ENCODE measurements around the gene C2orf15.
"Not testable (repeated sequence)": the region's sequence is repeated elsewhere in the genome, so short reads cannot be mapped to it uniquely, and the experiment has no call there.

The C2orf15 gene

GRCh38 chr2:99169534-99169933, 28.0 kb downstream of the C2orf15 start:
- no peak overlapping the region for H3K27ac ChIP-seq (ENCODE audit: low read length)

GRCh38 chr2:99171377-99172140, 30.1 kb downstream of the C2orf15 start:
- no peaks in the 10 kb centered on the region for H3K27me3 ChIP-seq (ENCODE audit: control insufficient read depth in 1 of 2, insufficient read depth in 2 of 2, low read length in 2 of 2)
- no peak overlapping the region for H3K27ac ChIP-seq (ENCODE audit: low read length)
- no peak overlapping the region for H3K4me3 ChIP-seq (ENCODE audit: low read length in 2 of 2)
- no peak overlapping the region for H3K9ac ChIP-seq (ENCODE audit: low read length in 2 of 2)
- H3K9me3 ChIP-seq (ENCODE audit: control insufficient read depth in 2 of 2, low read length in 2 of 2) = no peaks in the 10 kb centered on the region
- H3K36me3 ChIP-seq (ENCODE audit: control insufficient read depth in 2 of 2, insufficient read depth in 2 of 2, low read length in 2 of 2) = peaks cover 7 to 22% of the 10 kb centered on the region in 2 donors
- no peaks in the 10 kb centered on the region for H3K4me1 ChIP-seq (ENCODE audit: control insufficient read depth, insufficient read depth, low read length)

More at GRCh38 chr2:99169534-99169933, 28.0 kb downstream of the C2orf15 start:
- no peak overlapping the region for H3K4me3 ChIP-seq (ENCODE audit: low read length in 2 of 2)
- no peaks in the 10 kb centered on the region for H3K4me1 ChIP-seq (ENCODE audit: control insufficient read depth, insufficient read depth, low read length)
- H3K27me3 ChIP-seq (ENCODE audit: control insufficient read depth in 1 of 2, insufficient read depth in 2 of 2, low read length in 2 of 2) = no peaks in the 10 kb centered on the region
- no peak overlapping the region for H3K9ac ChIP-seq (ENCODE audit: low read length in 2 of 2)
- peaks cover 7 to 22% of the 10 kb centered on the region in 2 donors for H3K36me3 ChIP-seq (ENCODE audit: control insufficient read depth in 2 of 2, insufficient read depth in 2 of 2, low read length in 2 of 2)
- H3K9me3 ChIP-seq (ENCODE audit: control insufficient read depth in 2 of 2, low read length in 2 of 2) = no peaks in the 10 kb centered on the region

GRCh38 chr2:99180755-99181623, 39.5 kb downstream of the C2orf15 start, which contains the start of the genes MITD1 and MRPL30:
Gene MITD1, minus strand, starts transcription at chr2:99181058. Its CDS starts 77 bp downstream, at chr2:99180981.
Gene MRPL30, plus strand, starts transcription at chr2:99181184. Its CDS starts 5,020 bp downstream, at chr2:99186204.
- peaks cover 22% of the 10 kb centered on the region for H3K4me1 ChIP-seq (ENCODE audit: control insufficient read depth, insufficient read depth, low read length)
- peak within 1 kb of the TSS; percentile 71 for H3K27ac ChIP-seq (ENCODE audit: low read length)

GRCh38 chr2:99181624-99182000, 40.1 kb downstream of the C2orf15 start:
- Histone ChIP-seq H3K4me1 (ENCODE audit: control insufficient read depth, insufficient read depth, low read length) (peaks cover 22% of the 10 kb centered on the region), H3K27ac (ENCODE audit: low read length) (peak overlapping the region; percentile 71), H3K36me3 (ENCODE audit: control insufficient read depth in 2 of 2, insufficient read depth in 2 of 2, low read length in 2 of 2) (no peaks in the 10 kb centered on the region), H3K9me3 (ENCODE audit: control insufficient read depth in 2 of 2, low read length in 2 of 2) (no peaks in the 10 kb centered on the region), H3K9ac (ENCODE audit: low read length in 2 of 2) (peak overlapping the region; percentile 85 to 94), H3K27me3 (ENCODE audit: control insufficient read depth in 1 of 2, insufficient read depth in 2 of 2, low read length in 2 of 2) (no peaks in the 10 kb centered on the region), H3K4me3 (ENCODE audit: low read length in 2 of 2) (peak overlapping the region; percentile 99 to 100)

More at GRCh38 chr2:99180755-99181623, 39.5 kb downstream of the C2orf15 start, which contains the start of the genes MITD1 and MRPL30:
- no peaks in the 10 kb centered on the region for H3K9me3 ChIP-seq (ENCODE audit: control insufficient read depth in 2 of 2, low read length in 2 of 2)
- no peaks in the 10 kb centered on the region for H3K27me3 ChIP-seq (ENCODE audit: control insufficient read depth in 1 of 2, insufficient read depth in 2 of 2, low read length in 2 of 2)
- H3K4me3 ChIP-seq (ENCODE audit: low read length in 2 of 2) = peak within 1 kb of the TSS; percentile 99 to 100
- H3K9ac ChIP-seq (ENCODE audit: low read length in 2 of 2) = peak within 1 kb of the TSS; percentile 85 to 94
- no peaks in the 10 kb centered on the region for H3K36me3 ChIP-seq (ENCODE audit: control insufficient read depth in 2 of 2, insufficient read depth in 2 of 2, low read length in 2 of 2)

- Histone ChIP-seq H3K9me3 (ENCODE audit: control insufficient read depth in 2 of 2, low read length in 2 of 2) (no peaks in the 10 kb centered on the region), H3K27me3 (ENCODE audit: control insufficient read depth in 1 of 2, insufficient read depth in 2 of 2, low read length in 2 of 2) (no peaks in the 10 kb centered on the region), H3K9ac (ENCODE audit: low read length in 2 of 2) (no peak overlapping the region), H3K4me3 (ENCODE audit: low read length in 2 of 2) (no peak overlapping the region), H3K4me1 (ENCODE audit: control insufficient read depth, insufficient read depth, low read length) (peaks cover 22% of the 10 kb centered on the region), H3K36me3 (ENCODE audit: control insufficient read depth in 2 of 2, insufficient read depth in 2 of 2, low read length in 2 of 2) (peaks cover 0 to 5% of the 10 kb centered on the region in 2 donors), H3K27ac (ENCODE audit: low read length) (no peak overlapping the region)
Observed at GRCh38 chr2:99183025-99183424, 41.5 kb downstream of the C2orf15 start.

- Histone ChIP-seq H3K4me3 (ENCODE audit: low read length in 2 of 2) (no peak overlapping the region), H3K27ac (ENCODE audit: low read length) (no peak overlapping the region), H3K27me3 (ENCODE audit: control insufficient read depth in 1 of 2, insufficient read depth in 2 of 2, low read length in 2 of 2) (no peaks in the 10 kb centered on the region), H3K9me3 (ENCODE audit: control insufficient read depth in 2 of 2, low read length in 2 of 2) (no peaks in the 10 kb centered on the region), H3K4me1 (ENCODE audit: control insufficient read depth, insufficient read depth, low read length) (peaks cover 17% of the 10 kb centered on the region), H3K36me3 (ENCODE audit: control insufficient read depth in 2 of 2, insufficient read depth in 2 of 2, low read length in 2 of 2) (peaks cover 5% of the 10 kb centered on the region in 2 donors), H3K9ac (ENCODE audit: low read length in 2 of 2) (no peak overlapping the region)
Observed at GRCh38 chr2:99184811-99185210, 43.3 kb downstream of the C2orf15 start.

GRCh38 chr2:99187011-99187410, 45.5 kb downstream of the C2orf15 start:
- H3K9me3 ChIP-seq (ENCODE audit: control insufficient read depth in 2 of 2, low read length in 2 of 2) = no peaks in the 10 kb centered on the region
- peaks cover 6% of the 10 kb centered on the region for H3K4me1 ChIP-seq (ENCODE audit: control insufficient read depth, insufficient read depth, low read length)
- no peak overlapping the region for H3K27ac ChIP-seq (ENCODE audit: low read length)
- peaks cover 5 to 13% of the 10 kb centered on the region in 2 donors for H3K36me3 ChIP-seq (ENCODE audit: control insufficient read depth in 2 of 2, insufficient read depth in 2 of 2, low read length in 2 of 2)
- H3K9ac ChIP-seq (ENCODE audit: low read length in 2 of 2) = no peak overlapping the region
- H3K4me3 ChIP-seq (ENCODE audit: low read length in 2 of 2) = no peak overlapping the region
- H3K27me3 ChIP-seq (ENCODE audit: control insufficient read depth in 1 of 2, insufficient read depth in 2 of 2, low read length in 2 of 2) = no peaks in the 10 kb centered on the region

GRCh38 chr2:99188357-99188756, 46.9 kb downstream of the C2orf15 start:
- Histone ChIP-seq H3K9ac (ENCODE audit: low read length in 2 of 2) (no peak overlapping the region), H3K27me3 (ENCODE audit: control insufficient read depth in 1 of 2, insufficient read depth in 2 of 2, low read length in 2 of 2) (no peaks in the 10 kb centered on the region), H3K36me3 (ENCODE audit: control insufficient read depth in 2 of 2, insufficient read depth in 2 of 2, low read length in 2 of 2) (peaks cover 5 to 16% of the 10 kb centered on the region in 2 donors), H3K4me1 (ENCODE audit: control insufficient read depth, insufficient read depth, low read length) (no peaks in the 10 kb centered on the region), H3K4me3 (ENCODE audit: low read length in 2 of 2) (no peak overlapping the region), H3K9me3 (ENCODE audit: control insufficient read depth in 2 of 2, low read length in 2 of 2) (no peaks in the 10 kb centered on the region), H3K27ac (ENCODE audit: low read length) (no peak overlapping the region)

- no peak overlapping the region for H3K9ac ChIP-seq (ENCODE audit: low read length in 2 of 2)
- no peaks in the 10 kb centered on the region for H3K27me3 ChIP-seq (ENCODE audit: control insufficient read depth in 1 of 2, insufficient read depth in 2 of 2, low read length in 2 of 2)
- no peak overlapping the region for H3K27ac ChIP-seq (ENCODE audit: low read length)
- no peak overlapping the region for H3K4me3 ChIP-seq (ENCODE audit: low read length in 2 of 2)
- no peaks in the 10 kb centered on the region for H3K4me1 ChIP-seq (ENCODE audit: control insufficient read depth, insufficient read depth, low read length)
- no peaks in the 10 kb centered on the region for H3K9me3 ChIP-seq (ENCODE audit: control insufficient read depth in 2 of 2, low read length in 2 of 2)
- H3K36me3 ChIP-seq (ENCODE audit: control insufficient read depth in 2 of 2, insufficient read depth in 2 of 2, low read length in 2 of 2) = peaks cover 8 to 16% of the 10 kb centered on the region in 2 donors
Observed at GRCh38 chr2:99190548-99190947, 49.0 kb downstream of the C2orf15 start.

GRCh38 chr2:99192364-99192763, 50.9 kb downstream of the C2orf15 start:
- H3K36me3 ChIP-seq (ENCODE audit: control insufficient read depth in 2 of 2, insufficient read depth in 2 of 2, low read length in 2 of 2) = peaks cover 9 to 21% of the 10 kb centered on the region in 2 donors
- H3K27me3 ChIP-seq (ENCODE audit: control insufficient read depth in 1 of 2, insufficient read depth in 2 of 2, low read length in 2 of 2); H3K27ac ChIP-seq (ENCODE audit: low read length); H3K9ac ChIP-seq (ENCODE audit: low read length in 2 of 2); H3K9me3 ChIP-seq (ENCODE audit: control insufficient read depth in 2 of 2, low read length in 2 of 2); H3K4me1 ChIP-seq (ENCODE audit: control insufficient read depth, insufficient read depth, low read length); H3K4me3 ChIP-seq (ENCODE audit: low read length in 2 of 2): not testable (repeated sequence)
